Fibroblast of skin of right quadriceps (primary cell): ENCODE measurements around the gene CCT7.

Experiments
- DNase-seq: peaks from one replicate; pipeline ENCODE4 v3.0.0-alpha.2; 2013

CCT7 gene

DNA sequence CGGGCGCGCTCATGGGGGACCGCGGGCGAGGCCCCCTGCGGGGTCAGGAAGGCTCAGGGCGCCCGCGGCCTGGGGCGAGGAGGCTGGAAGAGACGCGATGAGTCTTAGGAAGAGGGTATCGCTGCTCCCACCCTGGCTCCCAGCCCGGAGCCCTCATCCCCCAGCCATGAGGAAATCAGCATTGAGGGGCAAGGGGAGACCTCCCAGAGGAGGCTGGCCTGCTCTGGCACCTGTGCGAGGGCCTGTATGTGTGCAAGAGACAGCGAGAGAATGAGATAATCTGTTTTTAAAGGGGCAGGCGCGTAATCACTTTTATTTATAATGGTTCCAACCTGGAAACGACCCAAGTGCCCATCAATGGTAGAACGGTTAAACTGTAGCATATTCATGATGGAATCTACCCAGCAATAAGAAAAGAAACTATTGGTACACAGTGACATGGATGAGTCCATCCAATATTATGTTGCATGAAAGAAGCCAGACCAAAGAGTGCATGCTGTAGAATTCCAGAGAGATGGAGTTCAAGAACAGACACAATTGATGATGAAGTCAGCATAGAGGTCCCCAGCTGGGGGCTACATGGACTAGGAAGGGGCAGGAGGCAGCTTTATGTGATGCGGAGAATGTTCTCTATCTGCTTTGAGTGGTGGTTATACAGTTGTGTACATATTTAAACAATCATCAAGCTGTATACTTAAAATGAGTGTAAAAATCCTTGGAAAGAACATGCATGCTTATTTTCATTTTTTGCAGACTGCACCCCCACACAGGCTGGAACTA is 35.8 kb downstream of the CCT7 start:
- no peak for DNase-seq

DNA sequence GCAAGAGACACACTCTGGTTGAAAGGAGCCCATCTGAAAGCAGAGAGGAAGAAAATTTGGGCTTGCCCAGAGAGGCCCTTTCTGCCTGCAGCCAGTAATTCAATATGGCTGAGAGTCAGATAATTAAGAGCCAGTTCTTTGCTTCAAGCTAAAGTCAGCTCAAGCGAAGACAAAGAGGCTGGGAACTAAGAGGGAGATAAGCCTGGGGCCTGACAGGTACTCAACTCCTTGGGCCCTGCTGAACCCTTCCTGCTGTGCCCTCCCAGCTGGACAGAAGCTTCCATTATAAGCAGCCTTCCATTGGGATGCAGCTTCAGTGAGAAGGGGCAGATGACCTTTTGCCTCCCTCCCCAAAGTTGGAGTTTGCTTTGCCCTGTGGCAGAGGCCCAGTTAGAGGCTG is 38.2 kb downstream of the CCT7 start:
- DNase-seq = no peak

DNA sequence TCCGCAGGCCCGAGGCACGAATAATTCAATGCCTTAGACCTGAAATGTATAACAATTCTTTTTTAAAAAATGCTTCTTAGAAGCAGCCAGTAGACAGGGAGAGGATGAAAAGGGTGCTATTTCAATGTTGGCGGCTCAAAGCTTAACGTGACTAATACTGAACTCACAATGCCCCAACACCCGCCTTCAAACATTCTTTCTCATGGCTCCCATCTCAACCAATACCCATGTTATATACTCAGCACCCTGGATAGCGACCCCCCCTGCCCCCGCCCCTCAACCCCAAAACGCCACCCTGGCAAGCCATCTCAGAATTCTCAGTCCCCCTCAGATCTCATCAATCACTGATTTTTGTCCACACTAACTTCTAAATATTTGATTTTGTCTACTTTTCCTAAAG is 45.7 kb downstream of the CCT7 start:
- DNase-seq = no peak

DNA sequence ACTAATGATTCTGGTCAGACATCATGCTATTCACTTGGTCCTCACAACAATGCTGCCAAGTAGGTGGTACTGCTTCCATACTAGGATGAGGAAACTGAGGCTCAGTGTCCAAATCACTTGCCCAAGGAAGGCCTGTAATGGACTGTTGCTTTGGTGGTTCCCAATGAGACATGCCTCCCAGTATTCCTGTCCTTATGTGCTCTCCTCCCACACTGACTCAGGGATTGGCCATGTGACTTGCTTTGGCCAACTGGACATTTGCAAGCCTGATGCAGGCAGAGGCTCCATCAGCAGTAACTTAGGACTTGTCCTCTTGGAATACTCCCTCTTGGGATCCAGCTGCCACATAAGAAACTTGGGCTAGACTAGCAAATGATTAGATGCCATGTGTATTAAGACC is 47.1 kb downstream of the CCT7 start:
- no peak for DNase-seq

DNA sequence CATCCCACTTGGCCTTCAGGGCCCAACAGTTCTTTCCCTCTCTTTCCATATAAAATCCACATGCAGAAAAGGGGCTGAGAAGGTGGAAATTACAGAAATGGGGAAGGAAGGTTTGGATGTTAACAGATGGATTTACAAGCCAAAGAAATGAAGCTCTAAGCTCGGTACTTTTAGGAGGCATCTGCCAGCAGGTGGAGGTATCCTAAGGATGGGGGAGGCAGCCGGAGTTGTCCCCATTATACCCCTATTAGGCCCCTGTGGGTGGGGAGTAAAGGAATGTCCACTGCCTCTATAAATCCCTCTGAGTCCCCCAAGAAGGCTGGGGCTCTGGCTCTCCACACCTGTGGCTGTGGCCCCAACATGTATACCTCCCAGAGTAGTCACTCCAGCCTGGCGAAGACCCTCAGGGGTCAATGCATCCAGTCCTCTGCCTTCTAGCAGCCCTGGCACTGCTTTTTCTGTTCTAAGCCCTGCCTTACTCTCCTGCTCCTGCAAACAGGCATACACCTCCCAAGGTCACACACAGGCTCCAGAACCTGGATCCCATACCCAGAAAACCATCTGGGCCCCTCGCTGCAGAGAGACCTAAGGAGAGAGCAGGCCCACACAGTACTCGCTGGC is 48.9 kb downstream of the CCT7 start:
- no peak for DNase-seq

DNA sequence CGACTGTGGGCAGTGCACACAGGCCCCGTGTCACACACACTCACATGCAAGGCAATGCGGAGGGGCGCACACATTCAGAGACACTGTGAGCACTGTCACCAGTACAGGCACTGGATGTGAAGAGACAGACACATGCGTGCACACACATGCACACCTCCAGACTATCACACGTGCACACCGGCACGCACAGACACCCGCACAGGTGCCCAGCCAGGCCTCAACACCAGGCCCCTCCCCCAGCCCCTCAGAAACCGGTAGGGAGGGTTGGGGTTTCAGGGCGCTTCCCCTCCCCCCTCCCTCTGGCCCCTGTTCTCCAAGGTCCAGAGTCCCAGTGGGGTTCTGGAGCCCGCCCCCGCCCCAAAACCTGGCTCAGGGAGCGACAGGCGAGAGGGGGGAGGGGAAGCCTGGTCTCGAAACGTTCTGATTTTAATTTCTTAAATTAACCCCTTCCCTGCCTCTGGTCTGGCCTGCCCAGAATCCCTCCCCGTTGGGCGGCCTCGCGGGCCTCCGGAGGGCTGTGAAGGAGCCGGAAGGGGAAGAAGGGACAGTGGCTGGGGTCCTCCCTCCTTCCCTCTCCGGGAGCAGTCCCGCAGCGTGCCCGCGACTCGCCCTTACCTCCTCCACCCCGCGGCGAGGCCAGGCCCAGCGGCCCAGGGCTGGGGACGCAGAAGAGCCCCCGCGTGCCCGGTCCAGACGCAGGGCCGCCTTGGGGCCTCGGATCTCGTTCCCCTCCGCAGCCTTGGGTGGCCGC is 49.6 kb downstream of the CCT7 start:
- DNase-seq = no peak

DNA sequence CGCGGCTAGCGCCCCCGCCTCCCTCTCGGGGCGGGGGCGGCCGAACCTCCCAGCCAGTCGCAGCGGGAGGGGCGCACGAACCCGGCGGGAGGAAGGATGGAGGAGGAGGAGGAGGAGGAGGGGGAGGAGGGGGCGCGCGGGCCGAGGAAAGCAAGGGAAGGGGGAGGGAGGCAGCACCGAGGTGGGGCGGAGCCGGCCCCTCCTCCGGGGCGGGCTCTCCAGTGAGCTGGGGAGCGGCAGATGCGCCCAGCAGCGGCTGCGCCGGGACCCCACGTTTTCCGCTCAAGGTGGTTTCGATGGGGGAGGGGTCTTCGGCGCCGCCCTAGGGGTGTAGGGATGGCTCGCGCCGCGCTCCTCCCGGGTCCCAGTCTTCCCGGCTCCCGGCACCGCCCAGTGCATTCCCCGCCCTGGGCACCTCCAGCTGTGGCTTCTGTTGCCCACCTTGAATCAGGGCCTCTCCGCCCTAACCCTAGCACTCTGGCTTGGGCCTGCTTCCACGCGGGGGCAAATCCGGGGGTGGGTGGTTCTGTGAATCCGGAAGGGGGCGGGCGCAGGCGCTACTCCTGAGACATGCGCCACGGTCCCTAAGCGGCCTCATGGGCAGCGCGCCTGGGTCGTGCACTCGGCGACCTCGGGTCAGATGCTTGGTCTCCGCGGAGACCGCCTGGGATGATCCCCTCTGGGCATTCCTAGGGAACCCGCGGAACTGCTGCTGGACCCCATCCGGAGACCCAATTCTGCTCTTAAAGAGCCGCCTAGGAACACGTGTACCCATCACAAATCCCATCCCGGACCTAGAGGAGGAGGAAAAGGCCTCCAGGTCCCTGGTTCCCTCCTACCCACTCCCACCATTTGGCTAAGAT is 50.4 kb downstream of the CCT7 start, which contains the start of gene FBXO41:
Gene FBXO41, minus strand, starts transcription at position 183 of the 863 bp plus-strand sequence. CDS start 14,848 bp downstream, outside the sequence.
- DNase-seq = peak; percentile 23

DNA sequence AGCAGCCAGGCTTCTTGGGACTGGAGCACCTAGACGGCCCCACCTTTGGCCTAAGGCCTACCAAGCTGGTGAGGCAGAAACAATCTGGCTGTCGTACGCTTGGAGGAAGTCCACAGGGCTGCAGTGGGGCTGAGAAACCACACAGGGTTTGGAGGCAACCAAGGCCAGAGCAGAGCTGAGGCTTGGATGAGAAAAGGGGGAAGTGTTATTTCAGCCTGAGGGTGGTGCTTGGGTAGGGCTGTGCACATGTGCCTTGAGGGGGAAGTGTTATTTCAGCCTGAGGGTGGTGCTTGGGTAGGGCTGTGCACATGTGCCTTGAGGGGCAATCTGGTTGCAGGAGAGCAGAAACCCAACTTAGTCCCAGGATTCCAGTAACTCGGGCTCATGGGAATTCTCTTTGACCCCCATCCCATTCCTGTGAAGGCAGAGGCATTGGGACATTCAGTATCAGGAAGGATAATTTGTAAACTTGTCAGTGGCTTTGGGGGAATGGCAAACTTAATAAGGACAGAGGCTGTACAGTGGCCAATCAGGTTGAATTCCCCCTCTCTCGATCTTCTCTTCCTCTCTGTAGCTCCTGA is 51.1 kb downstream of the CCT7 start:
- DNase-seq = no peak

DNA sequence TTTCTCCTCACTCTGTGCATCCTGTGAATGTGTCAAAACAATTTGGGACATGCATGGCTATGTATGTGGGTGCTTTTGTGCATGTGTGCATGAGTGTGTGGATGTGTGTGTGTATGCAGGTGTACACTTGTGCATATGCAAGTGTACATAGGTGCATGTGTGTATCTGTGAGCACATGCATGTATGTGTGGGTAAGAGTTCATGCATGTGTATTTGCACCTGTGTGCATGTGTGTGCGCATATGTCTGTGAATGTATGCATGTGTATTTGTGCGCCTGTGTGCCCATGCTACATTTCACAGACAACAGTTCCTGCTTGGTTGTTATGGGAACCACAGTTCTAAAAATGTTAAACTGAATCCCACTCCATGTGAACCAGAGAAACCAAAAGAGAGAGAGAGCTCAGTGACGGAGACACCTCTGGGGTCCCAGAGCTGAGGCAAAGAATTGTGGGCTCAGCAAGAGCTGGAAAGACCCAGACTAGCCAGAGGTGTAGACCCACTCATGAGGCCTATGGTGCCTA is 52.1 kb downstream of the CCT7 start:
- DNase-seq = no peak

DNA sequence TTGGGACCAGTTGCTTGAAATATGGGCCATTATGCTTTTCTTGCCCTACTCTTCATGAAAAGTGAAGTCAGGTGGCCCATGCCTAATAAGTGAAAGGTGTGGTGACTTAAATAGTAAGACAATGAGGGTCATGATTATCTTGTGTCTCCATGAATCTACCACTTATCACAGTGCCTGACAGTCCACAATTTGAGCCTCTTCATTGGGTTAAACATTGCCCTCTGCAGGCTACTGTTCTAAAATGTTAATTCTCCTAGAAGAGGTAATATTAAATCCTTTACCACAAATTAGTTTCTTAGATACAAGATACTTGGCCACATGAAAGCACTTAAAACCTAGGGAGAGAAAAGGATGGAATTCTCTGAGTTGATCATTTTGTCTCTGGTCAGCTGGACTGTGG is 55.2 kb downstream of the CCT7 start:
- DNase-seq = no peak

DNA sequence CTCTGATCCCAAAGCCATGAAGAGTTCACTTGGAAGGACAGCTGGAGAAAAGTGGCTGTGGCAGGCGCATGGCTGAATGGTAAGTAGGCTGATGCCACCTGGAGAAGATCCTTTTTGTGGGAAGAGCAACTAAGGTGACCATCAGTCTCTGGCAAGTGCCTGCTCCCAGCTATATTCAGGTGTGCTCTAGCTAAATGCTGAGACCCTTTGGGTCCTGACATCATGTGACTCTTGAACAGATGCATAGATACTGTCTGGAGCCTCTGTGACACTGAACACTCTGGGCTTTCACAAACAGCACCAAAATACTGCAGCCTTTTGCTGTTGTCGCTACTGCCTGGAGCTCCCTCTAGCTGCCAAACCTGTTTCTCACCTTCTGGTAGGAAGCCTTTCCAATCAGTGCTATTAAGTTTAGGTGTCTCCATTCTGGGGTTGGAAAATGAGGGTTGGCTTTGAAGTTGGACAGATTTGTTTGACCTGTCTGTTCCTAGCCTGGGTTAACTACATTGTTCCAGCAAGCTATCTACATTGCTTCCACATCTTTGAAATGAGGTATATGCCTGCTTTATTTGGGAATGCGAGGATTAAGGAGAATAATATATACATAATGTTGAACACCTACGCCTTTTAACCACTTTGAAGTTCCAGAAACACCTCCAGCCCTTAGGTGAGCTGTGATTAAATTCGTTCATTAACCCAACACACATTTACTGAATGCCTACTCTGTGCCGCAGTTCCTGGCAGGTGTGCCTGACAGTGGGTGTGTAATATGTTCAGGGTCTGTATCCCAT is 56.1 kb downstream of the CCT7 start:
- DNase-seq = no peak

DNA sequence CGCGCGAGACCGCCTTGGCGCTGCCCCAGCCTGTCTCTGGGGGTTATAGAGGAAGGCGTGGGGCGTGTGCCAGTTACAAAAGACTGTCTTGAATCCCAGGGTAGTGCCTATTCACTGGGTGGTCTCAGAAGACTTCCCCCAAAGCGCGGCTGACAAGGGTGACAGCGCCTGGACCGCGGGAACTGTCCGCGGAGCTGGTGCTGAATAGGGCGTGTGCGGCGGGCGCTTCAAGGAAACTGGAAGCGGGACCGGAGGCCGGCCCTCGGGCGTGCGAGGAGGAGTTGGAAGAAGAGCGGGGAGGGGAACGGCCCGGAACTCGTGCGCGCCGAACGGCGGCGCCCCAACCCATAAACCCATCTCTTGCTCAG is 57.0 kb downstream of the CCT7 start:
- DNase-seq = peak; percentile 48

DNA sequence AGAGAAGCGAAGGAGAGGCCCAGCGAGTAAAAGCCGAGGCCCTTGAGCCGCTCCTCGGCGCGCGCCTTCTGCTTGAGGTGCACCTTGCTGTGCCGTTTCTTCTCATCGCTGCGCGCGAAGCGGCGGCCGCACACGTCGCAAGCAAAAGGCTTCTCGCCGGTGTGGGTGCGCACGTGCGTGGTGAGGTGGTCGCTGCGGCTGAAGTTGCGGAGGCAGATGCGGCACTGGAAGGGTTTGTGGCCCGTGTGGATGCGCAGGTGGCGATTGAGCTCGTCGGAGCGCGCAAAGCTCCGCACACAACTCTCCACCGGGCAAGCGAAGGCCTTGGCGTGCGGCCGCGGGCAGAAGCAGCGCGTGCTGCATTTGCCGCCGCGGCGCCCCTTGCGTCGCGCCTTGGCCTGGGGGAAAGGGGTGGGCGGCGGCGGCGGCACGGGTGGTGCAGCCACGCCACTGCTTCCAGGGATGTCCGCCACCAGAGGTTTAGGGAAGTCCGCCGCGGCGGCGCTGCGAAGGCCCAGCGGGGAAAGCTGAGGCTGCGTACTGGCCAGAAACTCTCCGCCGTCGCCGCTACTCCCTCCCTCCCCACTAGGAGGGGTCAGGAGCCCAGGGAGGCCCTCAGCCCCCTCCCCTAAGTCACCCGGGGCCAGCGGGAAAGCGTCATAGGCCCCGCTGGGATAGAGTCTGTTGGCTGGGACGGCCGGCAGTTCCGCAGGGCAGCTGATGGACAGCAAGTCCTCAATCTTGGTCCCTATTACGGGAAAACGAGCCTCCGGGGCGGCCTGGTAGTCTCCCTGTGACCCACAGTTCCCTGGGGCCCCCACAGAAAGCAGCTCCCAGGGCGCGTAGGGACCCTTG is 57.6 kb downstream of the CCT7 start:
- DNase-seq = no peak

DNA sequence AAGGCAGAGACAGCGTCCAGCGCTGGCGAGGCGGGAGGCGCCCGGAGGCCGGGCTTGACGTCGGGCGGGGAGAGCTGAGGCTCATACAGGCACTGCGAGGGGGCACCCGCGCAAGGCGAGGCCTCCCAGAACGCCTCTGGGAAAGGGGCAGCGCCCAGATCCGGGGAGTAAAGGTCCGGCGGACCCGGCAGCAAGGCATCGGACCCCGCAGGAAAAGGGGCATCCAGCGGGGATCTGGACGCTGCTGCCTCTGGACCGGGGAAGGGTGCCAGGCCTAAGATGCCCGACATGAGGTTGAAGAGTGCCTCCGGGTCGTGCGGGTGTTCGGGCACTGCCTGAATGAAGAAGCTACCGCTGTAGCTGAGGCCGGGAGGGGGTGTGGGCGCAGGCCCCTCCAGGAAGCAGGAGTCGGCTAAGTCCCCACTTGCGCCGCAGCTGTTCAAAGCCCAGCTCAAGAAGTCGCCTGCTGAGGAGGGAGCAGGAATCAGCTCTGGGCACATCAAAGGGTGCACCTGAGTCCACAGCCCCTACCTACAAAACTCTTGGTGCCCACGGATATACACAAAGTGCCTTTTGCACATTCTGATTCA is 58.3 kb downstream of the CCT7 start:
- DNase-seq = no peak

DNA sequence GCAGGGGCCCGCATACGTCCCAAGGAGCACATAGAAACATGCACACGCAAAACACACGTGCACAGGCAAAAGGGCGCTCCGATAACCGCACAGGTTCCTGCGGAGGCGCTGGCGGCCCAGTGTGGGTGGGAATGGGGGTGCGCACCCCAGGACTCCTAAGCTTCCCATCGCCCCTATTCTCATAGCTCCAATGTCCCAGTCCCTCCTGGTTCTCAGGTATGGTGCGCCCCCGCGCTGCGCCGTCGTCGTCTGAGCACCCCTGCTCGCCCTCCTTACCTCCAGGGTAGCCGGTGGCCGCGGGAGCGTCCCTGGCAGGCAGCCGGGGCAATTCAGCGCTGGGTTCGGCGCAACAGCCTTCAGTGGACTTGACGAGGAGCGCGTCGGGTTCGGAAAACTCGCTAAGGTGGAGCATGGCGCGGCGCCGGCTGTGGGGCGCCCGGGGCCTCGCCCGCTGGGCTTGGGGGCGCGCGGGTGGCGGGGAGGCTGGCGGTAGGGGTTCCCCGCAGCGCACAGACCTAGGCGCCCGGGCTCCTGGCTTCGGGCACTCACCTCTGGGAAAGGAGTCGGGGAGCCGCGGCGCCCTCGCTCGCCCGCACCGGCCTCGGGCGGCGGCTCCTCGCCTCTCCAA is 58.9 kb downstream of the CCT7 start:
- no peak for DNase-seq

DNA sequence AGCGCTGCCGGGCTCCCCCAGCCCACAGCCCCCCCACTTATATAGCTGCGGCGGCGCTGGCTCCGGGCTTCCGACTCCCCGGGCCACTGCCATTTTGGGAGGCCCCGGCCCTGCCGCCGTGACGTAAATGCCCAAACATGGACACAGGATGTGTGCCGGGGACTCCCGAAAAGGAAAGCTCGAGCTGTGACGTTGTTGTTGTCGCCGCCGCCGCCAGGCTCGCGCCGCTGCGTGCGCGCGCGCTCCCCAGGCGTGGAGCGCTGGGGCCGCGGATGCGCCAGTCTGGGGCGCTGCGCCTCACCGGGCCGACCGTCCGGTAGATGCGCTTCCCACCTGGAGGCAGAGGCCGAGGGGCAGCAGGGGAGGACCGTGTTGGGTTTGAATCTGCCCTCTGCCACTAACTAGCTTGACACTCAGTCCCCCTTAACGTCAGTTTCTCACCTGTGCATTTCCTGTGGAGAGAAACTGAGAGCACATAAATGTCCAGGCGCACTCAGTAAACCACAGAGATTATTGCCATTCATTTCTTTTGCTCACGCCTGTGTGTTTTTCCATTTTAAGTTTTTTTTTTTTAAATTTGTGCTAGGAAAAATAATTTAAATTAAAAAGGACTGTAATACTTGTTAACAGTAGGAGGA is 59.5 kb downstream of the CCT7 start, which contains the start of gene EGR4:
Gene EGR4, minus strand, starts transcription at position 15 of the 638 bp plus-strand sequence. CDS start 231 bp downstream, outside the sequence.
- peak; percentile 51 for DNase-seq

DNA sequence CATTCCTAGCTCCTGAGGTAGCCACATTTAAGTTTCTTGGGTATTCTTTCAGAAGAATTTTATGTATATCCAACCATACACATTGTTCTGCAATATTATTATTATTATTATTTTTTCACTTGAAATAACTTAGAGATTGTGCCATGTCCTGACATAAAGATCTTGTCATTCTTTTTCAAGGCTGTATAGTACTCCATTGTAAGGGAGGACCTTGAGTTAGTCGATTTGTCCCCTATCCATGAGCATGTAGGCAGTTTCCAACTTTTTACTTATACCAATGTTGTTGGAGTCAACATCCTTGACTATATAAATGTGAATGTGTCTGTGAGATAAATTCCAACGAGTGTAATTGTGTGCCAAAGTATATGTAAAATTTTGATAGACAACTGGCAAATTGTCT is 60.1 kb downstream of the CCT7 start:
- DNase-seq = no peak

DNA sequence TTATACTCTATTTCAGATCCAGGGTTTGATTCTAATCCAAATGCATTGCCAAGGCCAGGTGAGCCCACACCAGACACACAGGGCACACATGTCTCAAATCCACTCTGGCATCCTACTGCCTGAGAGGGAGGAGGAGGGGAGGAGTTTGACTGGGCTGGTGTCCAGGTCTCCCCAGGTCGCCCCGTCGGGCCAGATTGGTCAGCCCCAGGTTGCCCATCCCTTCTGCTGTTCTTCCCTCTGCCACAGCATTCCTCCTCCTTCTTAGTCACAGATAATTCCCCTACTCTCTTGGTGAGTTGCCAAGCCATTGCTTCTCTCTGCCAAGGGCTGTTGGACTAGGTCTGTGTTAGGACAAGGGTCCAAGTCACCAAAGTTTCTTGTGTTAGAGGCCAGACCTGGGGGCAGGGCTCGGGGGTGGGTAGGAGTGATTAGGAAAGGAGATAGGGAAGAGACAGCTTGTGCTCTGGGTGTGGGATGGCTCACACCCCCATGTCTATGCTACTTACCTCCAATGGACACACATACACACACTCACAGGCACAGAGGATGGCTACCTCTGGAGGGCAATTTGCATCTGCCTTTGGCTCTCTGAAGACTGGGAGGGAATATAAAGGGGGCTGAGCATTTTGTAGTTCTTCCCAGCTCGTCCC is 61.8 kb downstream of the CCT7 start:
- no peak for DNase-seq
